BJ (cell line): ENCODE measurements around the gene ROGDI. TPM values are rescaled to one million over a fixed set of nuclear protein-coding genes. Genes with fewer than 3 reads are reported as not detected.

Experiments
- CTCF ChIA-PET: fragments of 350-600 bp; formaldehyde crosslinking; extraction: SDS; loops from one replicate; lab custom pipeline; 2021; ENCODE audit warnings: antibody characterized with exemption, inconsistent platforms; lab: Yijun Ruan, JAX
- POLR2A ChIA-PET: fragments of 300-600 bp; sonication (Branson Sonifier 250); formaldehyde crosslinking; extraction: SDS; loops from one replicate; lab custom pipeline; 2021; ENCODE audit warnings: antibody characterized with exemption; lab: Charles Lee
- DNase-seq: peaks from one replicate; pipeline ENCODE4 v3.0.0-alpha.2; 2011; ENCODE audit warnings: low read depth
- H3K27me3 ChIP-seq: 2 replicates; pipeline ENCODE4 v1.6.0; 2011; ENCODE audit warnings: low read length; ENCODE audit not compliant: control insufficient read depth, insufficient read depth
- H3K36me3 ChIP-seq: 2 replicates; pipeline ENCODE4 v1.5.1; 2011; ENCODE audit warnings: low read length; ENCODE audit not compliant: control insufficient read depth, insufficient read depth
- H3K4me3 ChIP-seq: 2 replicates; pipeline ENCODE4 v1.5.1; 2011; ENCODE audit warnings: low read depth, mild to moderate bottlenecking, control low read depth, low read length
- polyA plus RNA-seq: library from polyadenylated mRNA; depleted of rRNA; stranded (reverse); fragments of >200 nt; gene quantifications from 2 replicates; pipeline ENCODE4 v1.2.3, GENCODE V29; 2011
- TF ChIP-seq, protein P1 (sequence below): IDR thresholded peaks from 2 replicates; pipeline ENCODE4 v1.5.1; 2011; ENCODE audit warnings: low read depth, mild to moderate bottlenecking, control low read depth, inconsistent platforms, low read length, moderate library complexity; ENCODE audit not compliant: insufficient read depth

Gene ROGDI
- polyA plus RNA-seq, 1 experiment, result 31.9 TPM

DNA sequence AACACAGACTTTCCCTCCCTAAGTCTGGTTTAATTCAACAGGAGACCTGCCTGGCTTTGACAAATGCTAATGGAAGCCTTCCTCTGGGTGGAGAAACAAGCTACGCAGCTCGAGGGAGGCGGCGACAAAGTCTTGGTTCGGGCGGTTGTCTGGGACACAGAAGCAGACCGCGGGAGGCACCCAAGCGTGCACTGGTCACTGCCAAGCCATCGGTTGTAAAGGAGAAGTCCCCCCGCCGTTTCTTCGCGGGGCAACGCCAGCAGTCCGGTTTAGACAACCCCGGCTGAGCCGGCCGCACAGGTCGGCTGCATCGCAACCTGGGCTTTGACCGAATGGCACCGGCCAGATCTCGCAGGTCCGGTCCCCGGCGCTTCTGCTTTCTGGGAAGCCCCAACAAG lies 44.1 kb upstream of the ROGDI start:
- no peak for DNase-seq
- Histone ChIP-seq H3K36me3 (peaks cover 6% of the 10 kb centered on the region), H3K27me3 (no peaks in the 10 kb centered on the region), H3K4me3 (peak overlapping the region; percentile 97)
- CTCF ChIA-PET, result interaction anchor here (1.3 kb wide), 1 partner anchor 109 kb away, joined by 4 read pairs; no protein-coding TSS in a partner anchor
- TF ChIP-seq, protein P1, sequence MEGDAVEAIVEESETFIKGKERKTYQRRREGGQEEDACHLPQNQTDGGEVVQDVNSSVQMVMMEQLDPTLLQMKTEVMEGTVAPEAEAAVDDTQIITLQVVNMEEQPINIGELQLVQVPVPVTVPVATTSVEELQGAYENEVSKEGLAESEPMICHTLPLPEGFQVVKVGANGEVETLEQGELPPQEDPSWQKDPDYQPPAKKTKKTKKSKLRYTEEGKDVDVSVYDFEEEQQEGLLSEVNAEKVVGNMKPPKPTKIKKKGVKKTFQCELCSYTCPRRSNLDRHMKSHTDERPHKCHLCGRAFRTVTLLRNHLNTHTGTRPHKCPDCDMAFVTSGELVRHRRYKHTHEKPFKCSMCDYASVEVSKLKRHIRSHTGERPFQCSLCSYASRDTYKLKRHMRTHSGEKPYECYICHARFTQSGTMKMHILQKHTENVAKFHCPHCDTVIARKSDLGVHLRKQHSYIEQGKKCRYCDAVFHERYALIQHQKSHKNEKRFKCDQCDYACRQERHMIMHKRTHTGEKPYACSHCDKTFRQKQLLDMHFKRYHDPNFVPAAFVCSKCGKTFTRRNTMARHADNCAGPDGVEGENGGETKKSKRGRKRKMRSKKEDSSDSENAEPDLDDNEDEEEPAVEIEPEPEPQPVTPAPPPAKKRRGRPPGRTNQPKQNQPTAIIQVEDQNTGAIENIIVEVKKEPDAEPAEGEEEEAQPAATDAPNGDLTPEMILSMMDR, result 0 out of 2 replicates have a peak, but pooled peaks have one; percentile 2
- POLR2A ChIA-PET, result interaction anchor here (1.0 kb wide), 1 partner anchor 110 kb away, joined by 6 read pairs; no protein-coding TSS in a partner anchor

- POLR2A ChIA-PET, result no interaction called here
- peaks cover 19% of the 10 kb centered on the region for H3K36me3 ChIP-seq
- TF ChIP-seq, protein P1, result no peak
- H3K27me3 ChIP-seq, result no peaks in the 10 kb centered on the region
- CTCF ChIA-PET, result interaction anchor here (1.1 kb wide), 1 partner anchor 15 kb away, joined by 3 read pairs; no protein-coding TSS in a partner anchor
- H3K4me3 ChIP-seq, result no peak overlapping the region
- no peak for DNase-seq
Observed at GRCh38 chr16:4840984-4841383, 38.6 kb upstream of the ROGDI start.

DNA sequence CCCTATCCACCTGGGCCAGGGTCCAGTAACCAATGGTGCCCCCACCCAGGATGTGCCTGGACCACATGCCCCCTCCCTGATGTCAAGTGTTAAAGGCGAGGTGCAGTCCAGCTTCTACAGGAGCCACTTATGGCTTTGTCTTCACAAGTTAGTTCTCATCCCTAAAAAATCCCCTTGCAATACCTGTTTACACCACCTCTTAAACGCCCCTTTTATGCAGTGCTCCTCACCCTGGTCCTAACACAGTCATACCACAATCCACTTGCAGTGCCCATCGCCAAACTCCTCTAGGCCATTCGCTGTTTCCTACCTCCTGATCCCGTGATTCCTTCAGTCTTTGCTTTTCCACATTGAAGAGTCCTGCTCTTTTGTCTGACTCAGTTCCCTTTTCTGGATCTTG lies 37.5 kb upstream of the ROGDI start:
- H3K4me3 ChIP-seq, result no peak overlapping the region
- H3K27me3 ChIP-seq, result no peaks in the 10 kb centered on the region
- ChIA-PET POLR2A (no interaction called here), CTCF (interaction anchor here (1.1 to 1.2 kb wide), 2 partner anchors 14 to 37 kb away, joined by 3 read pairs; partner anchors contain the start of gene ROGDI)
- TF ChIP-seq, protein P1, result no peak
- H3K36me3 ChIP-seq, result peaks cover 19% of the 10 kb centered on the region
- no peak for DNase-seq

DNA sequence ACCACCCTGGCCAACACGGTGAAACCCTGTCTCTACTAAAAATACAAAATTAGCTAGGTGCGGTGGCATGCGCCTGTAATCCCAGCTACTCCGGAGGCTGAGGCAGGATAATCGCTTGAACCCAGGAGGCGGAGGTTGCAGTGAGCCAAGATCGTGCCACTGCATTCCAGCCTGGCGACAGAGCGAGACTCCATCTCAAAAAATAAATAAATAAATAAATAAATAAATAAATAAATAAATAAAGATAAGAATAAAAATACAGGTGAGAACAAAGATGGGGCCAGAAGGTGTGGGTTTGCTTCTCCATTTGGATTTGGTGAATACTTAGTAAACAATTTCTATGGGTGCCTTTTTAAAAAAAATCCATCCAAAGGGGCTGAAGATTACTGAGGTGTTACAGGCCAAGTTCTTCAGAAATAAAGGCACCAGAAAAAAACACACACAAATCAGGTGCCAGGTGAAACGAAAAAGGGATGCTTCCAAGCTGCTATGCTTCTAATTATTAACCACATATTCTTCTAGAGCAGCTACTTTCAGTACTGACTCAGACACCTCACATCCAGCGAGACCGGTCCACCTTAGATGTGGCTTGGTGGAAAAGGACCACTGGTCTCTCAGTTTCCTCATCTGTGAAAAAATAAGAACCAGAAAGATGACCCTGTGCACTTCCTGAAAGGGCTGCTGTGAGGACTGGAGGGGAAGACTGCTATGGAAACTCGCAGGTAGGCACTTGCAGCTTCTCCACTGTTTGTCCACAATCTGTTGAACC lies 35.5 kb upstream of the ROGDI start:
- CTCF ChIA-PET, result no interaction called here
- Histone ChIP-seq H3K4me3 (no peak overlapping the region), H3K36me3 (peaks cover 17% of the 10 kb centered on the region), H3K27me3 (no peaks in the 10 kb centered on the region)
- TF ChIP-seq, protein P1, result no peak
- POLR2A ChIA-PET, result no interaction called here
- no peak for DNase-seq

DNA sequence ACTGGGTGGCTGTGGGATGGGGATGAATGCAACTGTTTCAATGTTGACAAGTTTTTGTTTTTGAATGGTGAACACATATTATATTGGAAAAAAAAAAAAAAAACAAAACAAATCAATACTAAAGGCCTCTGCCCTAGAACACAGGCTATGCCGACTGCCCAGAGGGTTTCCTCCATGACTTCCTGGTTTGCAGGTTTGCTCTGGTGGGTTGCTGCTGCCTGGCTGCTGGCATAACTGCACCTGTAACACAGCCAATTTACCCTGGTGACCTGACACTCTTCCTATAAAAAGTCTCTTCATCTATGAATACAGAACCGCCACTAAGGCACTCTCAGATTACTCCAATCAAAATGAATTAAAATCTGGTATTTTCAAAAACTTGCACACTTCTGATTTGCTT lies 34.3 kb upstream of the ROGDI start:
- no peaks in the 10 kb centered on the region for H3K27me3 ChIP-seq
- CTCF ChIA-PET, result interaction anchor here (1.3 kb wide), 1 partner anchor 10 kb away, joined by 3 read pairs; no protein-coding TSS in a partner anchor
- TF ChIP-seq, protein P1, result no peak
- H3K4me3 ChIP-seq, result no peak overlapping the region
- H3K36me3 ChIP-seq, result peaks cover 25% of the 10 kb centered on the region
- POLR2A ChIA-PET, result no interaction called here
- no peak for DNase-seq
